T-helper 22 cell (primary cell): ENCODE measurements around the gene ADISSP.

ENCODE experiments used
- DNase-seq: peaks from one replicate; pipeline ENCODE4 v3.0.0-alpha.2; 2020; ENCODE audit warnings: low read depth

The ADISSP gene

GRCh38 chr20:3755269-3755668, 12.3 kb downstream of the ADISSP start:
- no peak for DNase-seq

- no peak for DNase-seq
These were observed 13.3 kb downstream of the ADISSP start for GRCh38 chr20:3754276-3754630.

GRCh38 chr20:3753501-3754275, 13.9 kb downstream of the ADISSP start:
- DNase-seq: no peak

- peak; percentile 27 for DNase-seq
These were observed 14.5 kb downstream of the ADISSP start for GRCh38 chr20:3753098-3753497.

GRCh38 chr20:3752386-3752759, 15.2 kb downstream of the ADISSP start:
- DNase-seq: no peak

GRCh38 chr20:3751675-3752385, 15.7 kb downstream of the ADISSP start:
- DNase-seq: peak; percentile 34

- no peak for DNase-seq
These were observed 16.3 kb downstream of the ADISSP start for GRCh38 chr20:3751305-3751674.

GRCh38 chr20:3749689-3750531, 17.6 kb downstream of the ADISSP start:
- no peak for DNase-seq

GRCh38 chr20:3749087-3749688, 18.4 kb downstream of the ADISSP start:
- DNase-seq: no peak

GRCh38 chr20:3748073-3748472, 19.5 kb downstream of the ADISSP start:
- no peak for DNase-seq

- no peak for DNase-seq
These were observed 20.1 kb downstream of the ADISSP start for GRCh38 chr20:3747471-3747870.

GRCh38 chr20:3745686-3746173, 21.8 kb downstream of the ADISSP start:
- DNase-seq: no peak

- DNase-seq: peak; percentile 74
These were observed 22.5 kb downstream of the ADISSP start for GRCh38 chr20:3744806-3745685.

- DNase-seq: no peak
These were observed 23.5 kb downstream of the ADISSP start for GRCh38 chr20:3744037-3744436.

- DNase-seq: no peak
These were observed 24.3 kb downstream of the ADISSP start for GRCh38 chr20:3743251-3743650.

GRCh38 chr20:3741836-3742458, 25.6 kb downstream of the ADISSP start:
- DNase-seq: no peak

- no peak for DNase-seq
These were observed 26.8 kb downstream of the ADISSP start for GRCh38 chr20:3740615-3741301.

GRCh38 chr20:3739926-3740451, 27.6 kb downstream of the ADISSP start:
- DNase-seq: no peak

- no peak for DNase-seq
These were observed 28.3 kb downstream of the ADISSP start for GRCh38 chr20:3739054-3739925.
